Liver (tissue), 9 donors: ENCODE data around the gene OASL. TPM values are rescaled to one million over a fixed set of nuclear protein-coding genes. Genes with fewer than 3 reads are reported as not detected.

Experiments
- DNase-seq: peaks from one replicate; pipeline ENCODE4 v3.0.0-alpha.2; 2017; ENCODE audit warnings: low spot score
- H3K27ac ChIP-seq, 2 donors: one replicate each; pipeline ENCODE4 v1.7.0; 2013; ENCODE audit warnings: inconsistent platforms in 2 of 2, low read length in 2 of 2, control low read depth in 1 of 2, low read depth in 1 of 2, mild to moderate bottlenecking in 1 of 2
- H3K27me3 ChIP-seq, 4 donors: one replicate each; pipeline versions ENCODE4 v1.6.1 to v1.7.0; 2013; ENCODE audit warnings: low read length in 3 of 4, inconsistent platforms in 1 of 4, mild to moderate bottlenecking in 1 of 4, moderate library complexity in 1 of 4; ENCODE audit not compliant: control insufficient read depth in 4 of 4, insufficient read depth in 4 of 4
- H3K36me3 ChIP-seq, 4 donors: one replicate each; pipeline versions ENCODE4 v1.6.1 to v1.7.0; 2013; ENCODE audit warnings: low read length in 3 of 4, mild to moderate bottlenecking in 3 of 4, low read depth in 1 of 4, moderate library complexity in 1 of 4; ENCODE audit not compliant: control insufficient read depth in 4 of 4, insufficient read depth in 3 of 4
- H3K4me1 ChIP-seq, 4 donors: one replicate each; pipeline versions ENCODE4 v1.6.1 to v1.7.0; 2013; ENCODE audit warnings: low read length in 3 of 4, mild to moderate bottlenecking in 3 of 4, moderate library complexity in 1 of 4; ENCODE audit not compliant: control insufficient read depth in 4 of 4, insufficient read depth in 4 of 4
- H3K4me3 ChIP-seq, 3 donors: one replicate each; pipeline versions ENCODE4 v1.6.1 to v1.7.0; 2013; ENCODE audit warnings: low read length in 3 of 3, control low read depth in 1 of 3, low read depth in 1 of 3, mild to moderate bottlenecking in 1 of 3
- H3K9ac ChIP-seq, 2 donors: one replicate each; pipeline ENCODE4 v1.7.0; 2013; ENCODE audit warnings: low read length in 2 of 2, mild to moderate bottlenecking in 2 of 2, moderate library complexity in 2 of 2, control low read depth in 1 of 2, low read depth in 1 of 2
- H3K9me3 ChIP-seq, 4 donors: one replicate each; pipeline versions ENCODE4 v1.6.1 to v1.7.0; 2013; ENCODE audit warnings: low read length in 3 of 4; ENCODE audit not compliant: control insufficient read depth in 4 of 4
- CTCF ChIP-seq: fragments of 150-350 bp; IDR thresholded peaks from 2 replicates; pipeline ENCODE4 v1.5.1; 2017; ENCODE audit warnings: improper control_type of control experiment, low read depth, low read length; ENCODE audit not compliant: missing input control
- EGR1 ChIP-seq, 2 donors: IDR thresholded peaks; 2 replicates each; pipeline ENCODE4 v1.6.1; 2016 to 2018; ENCODE audit warnings: antibody characterized with exemption in 2 of 2, low read depth in 2 of 2
- GABPA ChIP-seq, 2 donors: IDR thresholded peaks in 1 of 2; conservative IDR thresholded peaks in 1 of 2; 2 replicates each; pipeline ENCODE4 v1.6.1; 2016; ENCODE audit warnings: antibody characterized with exemption in 2 of 2, mild to moderate bottlenecking in 1 of 2, moderate library complexity in 1 of 2
- HNF4A ChIP-seq, 2 donors: conservative IDR thresholded peaks; 2 replicates each; pipeline ENCODE4 v1.6.1; 2016; ENCODE audit warnings: antibody characterized with exemption in 2 of 2, mild to moderate bottlenecking in 2 of 2
- JUND ChIP-seq, 2 donors: IDR thresholded peaks; 2 replicates each; pipeline ENCODE4 v1.6.1; 2016; ENCODE audit warnings: antibody characterized with exemption in 2 of 2
- NR2F2 ChIP-seq: IDR thresholded peaks from 2 replicates; pipeline ENCODE4 v1.6.1; 2016; ENCODE audit warnings: antibody characterized with exemption
- RAD21 ChIP-seq, 2 donors: IDR thresholded peaks; 2 replicates each; pipeline ENCODE4 v1.6.1; 2016; ENCODE audit warnings: antibody characterized with exemption in 2 of 2, mild to moderate bottlenecking in 2 of 2
- REST ChIP-seq: IDR thresholded peaks from 2 replicates; pipeline ENCODE4 v1.6.1; 2016; ENCODE audit warnings: antibody characterized with exemption, mild to moderate bottlenecking
- RXRA ChIP-seq, 2 donors: IDR thresholded peaks; 2 replicates each; pipeline ENCODE4 v1.6.1; 2017 to 2018; ENCODE audit warnings: antibody characterized with exemption in 2 of 2, mild to moderate bottlenecking in 1 of 2
- SP1 ChIP-seq: IDR thresholded peaks from 2 replicates; pipeline ENCODE4 v1.6.1; 2018; ENCODE audit warnings: antibody characterized with exemption, mild to moderate bottlenecking
- TAF1 ChIP-seq: conservative IDR thresholded peaks from 2 replicates; pipeline ENCODE4 v1.6.1; 2016; ENCODE audit warnings: antibody characterized with exemption, mild to moderate bottlenecking
- YY1 ChIP-seq: IDR thresholded peaks from 2 replicates; pipeline ENCODE4 v1.6.1; 2016; ENCODE audit warnings: antibody characterized with exemption, mild to moderate bottlenecking
- ZBTB33 ChIP-seq: IDR thresholded peaks from 2 replicates; pipeline ENCODE4 v1.6.1; 2016; ENCODE audit warnings: antibody characterized with exemption
- WGBS: extraction: QIAGEN DNeasy Blood & Tissue Kit; methylation state at CpG from one replicate; pipeline ENCODE4 v1.1.7; 2013; 5-methylcytosine and 5-hydroxymethylcytosine counted together
- polyA plus RNA-seq, 2 donors: library from polyadenylated mRNA; stranded (reverse) in 1 of 2; unstranded in 1 of 2; fragments of 200-250 nt in 1 of 2; fragments of >200 nt in 1 of 2; fragmentation: Nextera tagmentation in 1 of 2; extraction: Ambion mirVana in 1 of 2; gene quantifications; one replicate each; pipeline versions ENCODE4 v1.2.1 to v1.2.3, GENCODE V29; 2013 to 2015
- total RNA-seq, 2 donors: library from RNA; depleted of rRNA; stranded (reverse); fragments of >200 nt; gene quantifications; one replicate each; pipeline ENCODE4 v1.2.3, GENCODE V29; 2014
- TF ChIP-seq, protein P1 (sequence below): IDR thresholded peaks from 2 replicates; pipeline ENCODE4 v1.6.1; 2016; ENCODE audit warnings: antibody characterized with exemption
- donor health status: healthy.
- donor health status: healthy.
- donor health status: healthy.
- donor health status: healthy.
- donor health status: healthy.

Gene OASL
- total and polyA plus RNA-seq, 4 donors, result 0.89 to 4.5 (median 3.1) TPM

GRCh38 chr12:121088195-121088585 is 49.1 kb upstream of the OASL start:
- no peaks in the 10 kb centered on the region for H3K27me3 ChIP-seq
- H3K36me3 ChIP-seq, result no peaks in the 10 kb centered on the region
- peaks cover 0 to 1% (median 0%) of the 10 kb centered on the region in 4 donors for H3K4me1 ChIP-seq
- TF ChIP-seq REST (no peak), NR2F2 (no peak), RXRA (IDR thresholded peaks at IDR 0.05) (no peak), SP1 (no peak), RAD21 (IDR thresholded peaks at IDR 0.05) (no peak), CTCF (no peak), YY1 (no peak), EGR1 (IDR thresholded peaks at IDR 0.05; ENCODE audit: low read depth in 2 of 2) (no peak), HNF4A (conservative IDR thresholded peaks at IDR 0.05) (no peak)
- TF ChIP-seq, protein P1, sequence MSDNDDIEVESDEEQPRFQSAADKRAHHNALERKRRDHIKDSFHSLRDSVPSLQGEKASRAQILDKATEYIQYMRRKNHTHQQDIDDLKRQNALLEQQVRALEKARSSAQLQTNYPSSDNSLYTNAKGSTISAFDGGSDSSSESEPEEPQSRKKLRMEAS, result no peak
- no peak for DNase-seq
- H3K9ac ChIP-seq, result no peak overlapping the region
- WGBS, result 96% methylated on average over 6 of the region's 6 CpGs
- no peak overlapping the region for H3K27ac ChIP-seq
- no peak overlapping the region for H3K4me3 ChIP-seq
- no peaks in the 10 kb centered on the region for H3K9me3 ChIP-seq

DNA sequence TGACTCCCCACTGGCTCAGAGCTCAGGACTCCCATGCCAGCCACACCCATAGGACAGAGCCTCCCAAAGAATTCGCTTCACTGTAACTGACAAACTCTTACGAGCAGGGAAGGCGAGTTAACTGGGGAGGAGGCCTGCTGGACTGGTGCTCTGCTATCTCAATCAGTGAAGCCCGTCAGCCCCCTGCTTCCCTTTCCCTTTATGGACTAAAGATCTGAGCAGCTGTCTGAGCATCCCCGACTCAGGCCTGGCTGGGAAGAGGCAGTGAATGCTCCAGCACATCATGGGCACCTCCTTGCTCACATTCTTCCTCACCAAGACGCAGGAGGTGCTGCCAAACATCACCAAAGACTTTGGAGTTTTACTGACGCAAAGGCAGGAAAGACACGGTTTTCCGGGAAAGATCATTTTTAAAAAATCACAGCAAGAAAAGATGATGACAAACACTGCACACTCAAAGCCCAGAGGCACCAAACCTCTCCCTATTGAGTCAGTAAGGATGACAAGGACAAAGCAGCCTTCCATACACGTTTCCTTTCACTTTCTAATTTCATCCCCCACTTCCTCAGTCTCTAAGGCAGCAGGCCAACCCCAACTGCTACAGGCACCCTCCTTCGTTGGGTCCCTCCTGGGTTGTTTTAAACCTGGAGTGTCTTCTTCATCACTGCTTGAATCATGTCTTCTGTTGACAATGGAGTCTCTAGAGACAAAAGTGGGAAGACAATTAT is 48.6 kb upstream of the OASL start:
- Histone ChIP-seq H3K27me3 (no peaks in the 10 kb centered on the region), H3K4me1 (peaks cover 0 to 1% (median 0%) of the 10 kb centered on the region in 4 donors), H3K9ac (no peak overlapping the region), H3K9me3 (no peaks in the 10 kb centered on the region), H3K4me3 (no peak overlapping the region), H3K36me3 (no peaks in the 10 kb centered on the region), H3K27ac (no peak overlapping the region)
- TF ChIP-seq NR2F2, result no peak
- TF ChIP-seq JUND (IDR thresholded peaks at IDR 0.05), result no peak
- TF ChIP-seq ZBTB33, result no peak
- TF ChIP-seq REST, result no peak
- TF ChIP-seq, protein P1, result no peak
- TF ChIP-seq GABPA (IDR thresholded peaks at IDR 0.05 in 1 of 2, conservative IDR thresholded peaks at IDR 0.05 in 1 of 2), result no peak
- no peak for TF ChIP-seq SP1
- no peak for TF ChIP-seq CTCF
- no peak for TF ChIP-seq RXRA (IDR thresholded peaks at IDR 0.05)
- TF ChIP-seq RAD21 (IDR thresholded peaks at IDR 0.05), result no peak
- TF ChIP-seq TAF1, result no peak
- 71% methylated on average over 11 of the region's 11 CpGs for WGBS
- no peak for DNase-seq
